WI38 (cell line): ENCODE measurements around the gene CERKL.

Experiments
- H3K4me3 ChIP-seq: 2 replicates; pipeline ENCODE4 v1.5.1; 2011; ENCODE audit warnings: low read depth, mild to moderate bottlenecking, control low read depth, low read length
- CTCF ChIP-seq: IDR thresholded peaks from 2 replicates; pipeline ENCODE4 v1.5.1; 2012; ENCODE audit warnings: low read depth, mild to moderate bottlenecking, control low read depth, low read length

Gene CERKL

GRCh38 chr2:181686576-181687185 is 29.8 kb upstream of the CERKL start:
- no peak overlapping the region for H3K4me3 ChIP-seq
- TF ChIP-seq CTCF = no peak

- H3K4me3 ChIP-seq = no peak overlapping the region
Observed at GRCh38 chr2:181685150-181685688, 28.3 kb upstream of the CERKL start.

GRCh38 chr2:181684454-181685149 is 27.7 kb upstream of the CERKL start:
- TF ChIP-seq CTCF = no peak
- no peak overlapping the region for H3K4me3 ChIP-seq

More at GRCh38 chr2:181685150-181685688, 28.3 kb upstream of the CERKL start:
- no peak for TF ChIP-seq CTCF

- no peak for TF ChIP-seq CTCF
- peak overlapping the region; percentile 20; the same call in 1 of the 2 replicates for H3K4me3 ChIP-seq
Observed at GRCh38 chr2:181683518-181684453, 26.9 kb upstream of the CERKL start.

- TF ChIP-seq CTCF = no peak
- peak overlapping the region; percentile 20; the same call in 1 of the 2 replicates for H3K4me3 ChIP-seq
Observed at GRCh38 chr2:181682795-181683517, 26.1 kb upstream of the CERKL start.

- H3K4me3 ChIP-seq = no peak overlapping the region
- no peak for TF ChIP-seq CTCF
Observed at GRCh38 chr2:181682026-181682789, 25.3 kb upstream of the CERKL start.
